Fibroblast of skin of scalp (primary cell): ENCODE results near the gene SQSTM1.

Experiments used
- DNase-seq: peaks from one replicate; pipeline ENCODE4 v3.0.0-alpha.2; 2013

The SQSTM1 gene

GRCh38 chr5:179795049-179795862, 25.4 kb upstream of the SQSTM1 start:
- no peak for DNase-seq

- peak; percentile 78 for DNase-seq
Measured at GRCh38 chr5:179795863-179796833, 24.6 kb upstream of the SQSTM1 start.

GRCh38 chr5:179796877-179797608, 23.7 kb upstream of the SQSTM1 start:
- DNase-seq = no peak

GRCh38 chr5:179797741-179798140, 23.0 kb upstream of the SQSTM1 start:
- no peak for DNase-seq

- DNase-seq = no peak
Measured at GRCh38 chr5:179798144-179798770, 22.4 kb upstream of the SQSTM1 start.

- no peak for DNase-seq
Measured at GRCh38 chr5:179798771-179799643, 21.7 kb upstream of the SQSTM1 start.

- DNase-seq = no peak
Measured at GRCh38 chr5:179799644-179799973, 21.1 kb upstream of the SQSTM1 start.

GRCh38 chr5:179800071-179800695, 20.5 kb upstream of the SQSTM1 start:
- no peak for DNase-seq

GRCh38 chr5:179800696-179801201, 20.0 kb upstream of the SQSTM1 start:
- DNase-seq = no peak

GRCh38 chr5:179801304-179802206, 19.1 kb upstream of the SQSTM1 start:
- peak; percentile 52 for DNase-seq

- no peak for DNase-seq
Measured at GRCh38 chr5:179802207-179802883, 18.4 kb upstream of the SQSTM1 start.

- DNase-seq = no peak
Measured at GRCh38 chr5:179802950-179803562, 17.6 kb upstream of the SQSTM1 start.

- DNase-seq = no peak
Measured at GRCh38 chr5:179803651-179804554, 16.8 kb upstream of the SQSTM1 start.

GRCh38 chr5:179804555-179804947, 16.2 kb upstream of the SQSTM1 start:
- no peak for DNase-seq

- no peak for DNase-seq
Measured at GRCh38 chr5:179805070-179805528, 15.6 kb upstream of the SQSTM1 start.

GRCh38 chr5:179805529-179806249, 15.0 kb upstream of the SQSTM1 start:
- peak; percentile 32 for DNase-seq
